Thoracic aorta (tissue), 2 donors: ENCODE results near the gene STIP1. TPM values are rescaled to one million over a fixed set of nuclear protein-coding genes. Genes with fewer than 3 reads are reported as not detected.
A peak's percentile ranks its signal among the peaks of the same experiment; 100 is the strongest.

Experiments
- ATAC-seq: fragments of 150-250 bp; one replicate; pipeline ENCODE4 v1.8.0; 2017; ENCODE audit warnings: low read depth; ENCODE audit not compliant: insufficient number of reproducible peaks, low FRiP score
- DNase-seq: peaks from one replicate; pipeline ENCODE4 v3.0.0-alpha.2; 2020; ENCODE audit warnings: low spot score
- H3K27ac ChIP-seq, 2 donors: fragments of 200-600 bp; sonication (generic); 1 replicate in 1 of 2; 2 replicates in 1 of 2; pipeline ENCODE4 v1.5.1; 2016; ENCODE audit warnings: mild to moderate bottlenecking in 2 of 2, moderate library complexity in 2 of 2
- H3K27me3 ChIP-seq: fragments of 200-600 bp; sonication (generic); replicated peaks from 2 replicates; pipeline ENCODE4 v1.6.0; 2016; ENCODE audit warnings: mild to moderate bottlenecking; ENCODE audit not compliant: insufficient read depth
- H3K36me3 ChIP-seq: fragments of 200-600 bp; sonication (generic); one replicate; pipeline ENCODE4 v1.5.1; 2016
- H3K4me1 ChIP-seq, 2 donors: fragments of 200-600 bp; sonication (generic); 1 replicate in 1 of 2; 2 replicates in 1 of 2; pipeline versions ENCODE4 v1.5.1 to v1.6.0; 2016; ENCODE audit warnings: low read depth in 2 of 2, mild to moderate bottlenecking in 1 of 2; ENCODE audit not compliant: control insufficient read depth in 1 of 2
- H3K4me3 ChIP-seq: fragments of 200-600 bp; sonication (generic); 2 replicates; pipeline ENCODE4 v1.5.1; 2016; ENCODE audit warnings: mild to moderate bottlenecking
- H3K9me3 ChIP-seq: fragments of 200-600 bp; sonication (generic); 2 replicates; pipeline ENCODE4 v1.5.1; 2016
- total RNA-seq, 2 donors: library from RNA; depleted of rRNA; stranded (reverse); fragments of >200 nt; gene quantifications; one replicate each; pipeline versions ENCODE4 v1.1.0 to v1.2.3, GENCODE V29; 2016
- TF ChIP-seq, protein P1 (sequence below): fragments of 200-600 bp; sonication (generic); IDR thresholded peaks from one replicate; pipeline ENCODE4 v1.5.1; 2019; ENCODE audit warnings: antibody characterized with exemption

Gene STIP1
- total RNA-seq, 2 donors from 2014 or later, result 74.7 to 91.2 TPM

DNA sequence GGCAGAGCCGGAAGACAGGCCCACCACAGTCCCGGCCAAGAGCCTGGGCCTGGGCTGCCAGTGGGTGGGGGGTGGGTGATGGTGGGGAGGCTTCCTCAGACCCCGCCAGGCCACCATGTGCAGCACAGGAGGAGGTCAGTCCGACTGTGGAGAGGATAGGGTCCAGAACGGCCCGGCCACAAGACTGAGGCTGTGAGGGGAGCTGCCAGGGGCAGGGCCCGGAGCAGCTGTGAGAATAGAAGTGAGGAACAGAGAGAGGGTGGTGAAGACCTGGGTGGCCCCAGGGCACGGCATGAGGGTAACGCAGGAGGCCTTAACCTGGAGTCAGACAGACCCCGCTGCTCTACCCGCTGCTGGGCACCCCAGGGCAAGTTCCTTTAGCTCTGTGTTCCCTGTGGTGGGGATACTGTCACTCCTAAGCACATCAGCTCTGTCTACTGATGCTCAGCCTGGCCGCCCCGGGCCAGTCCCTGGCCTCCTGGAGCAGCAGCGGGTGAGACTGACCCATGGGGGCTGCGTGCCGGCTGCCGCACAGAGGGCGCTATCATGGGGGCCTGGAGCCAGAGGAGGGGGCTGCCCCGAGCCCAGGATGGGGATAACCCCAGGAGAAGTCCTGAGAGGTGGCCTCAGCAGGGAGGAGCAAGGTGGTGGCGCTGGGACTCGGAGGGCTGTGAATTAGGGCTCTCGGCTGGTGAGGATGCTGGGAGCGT, 22.3 kb downstream of the STIP1 start:
- Histone ChIP-seq H3K4me3 (peak overlapping the region; percentile 68), H3K36me3 (peaks cover 11% of the 10 kb centered on the region), H3K27me3 (no peaks in the 10 kb centered on the region), H3K9me3 (no peaks in the 10 kb centered on the region), H3K27ac (peak overlapping the region; percentile 34 to 65), H3K4me1 (no peaks in the 10 kb centered on the region)
- DNase-seq (no peak), ATAC-seq (no peak)
- TF ChIP-seq, protein P1, sequence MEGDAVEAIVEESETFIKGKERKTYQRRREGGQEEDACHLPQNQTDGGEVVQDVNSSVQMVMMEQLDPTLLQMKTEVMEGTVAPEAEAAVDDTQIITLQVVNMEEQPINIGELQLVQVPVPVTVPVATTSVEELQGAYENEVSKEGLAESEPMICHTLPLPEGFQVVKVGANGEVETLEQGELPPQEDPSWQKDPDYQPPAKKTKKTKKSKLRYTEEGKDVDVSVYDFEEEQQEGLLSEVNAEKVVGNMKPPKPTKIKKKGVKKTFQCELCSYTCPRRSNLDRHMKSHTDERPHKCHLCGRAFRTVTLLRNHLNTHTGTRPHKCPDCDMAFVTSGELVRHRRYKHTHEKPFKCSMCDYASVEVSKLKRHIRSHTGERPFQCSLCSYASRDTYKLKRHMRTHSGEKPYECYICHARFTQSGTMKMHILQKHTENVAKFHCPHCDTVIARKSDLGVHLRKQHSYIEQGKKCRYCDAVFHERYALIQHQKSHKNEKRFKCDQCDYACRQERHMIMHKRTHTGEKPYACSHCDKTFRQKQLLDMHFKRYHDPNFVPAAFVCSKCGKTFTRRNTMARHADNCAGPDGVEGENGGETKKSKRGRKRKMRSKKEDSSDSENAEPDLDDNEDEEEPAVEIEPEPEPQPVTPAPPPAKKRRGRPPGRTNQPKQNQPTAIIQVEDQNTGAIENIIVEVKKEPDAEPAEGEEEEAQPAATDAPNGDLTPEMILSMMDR, result no peak

DNA sequence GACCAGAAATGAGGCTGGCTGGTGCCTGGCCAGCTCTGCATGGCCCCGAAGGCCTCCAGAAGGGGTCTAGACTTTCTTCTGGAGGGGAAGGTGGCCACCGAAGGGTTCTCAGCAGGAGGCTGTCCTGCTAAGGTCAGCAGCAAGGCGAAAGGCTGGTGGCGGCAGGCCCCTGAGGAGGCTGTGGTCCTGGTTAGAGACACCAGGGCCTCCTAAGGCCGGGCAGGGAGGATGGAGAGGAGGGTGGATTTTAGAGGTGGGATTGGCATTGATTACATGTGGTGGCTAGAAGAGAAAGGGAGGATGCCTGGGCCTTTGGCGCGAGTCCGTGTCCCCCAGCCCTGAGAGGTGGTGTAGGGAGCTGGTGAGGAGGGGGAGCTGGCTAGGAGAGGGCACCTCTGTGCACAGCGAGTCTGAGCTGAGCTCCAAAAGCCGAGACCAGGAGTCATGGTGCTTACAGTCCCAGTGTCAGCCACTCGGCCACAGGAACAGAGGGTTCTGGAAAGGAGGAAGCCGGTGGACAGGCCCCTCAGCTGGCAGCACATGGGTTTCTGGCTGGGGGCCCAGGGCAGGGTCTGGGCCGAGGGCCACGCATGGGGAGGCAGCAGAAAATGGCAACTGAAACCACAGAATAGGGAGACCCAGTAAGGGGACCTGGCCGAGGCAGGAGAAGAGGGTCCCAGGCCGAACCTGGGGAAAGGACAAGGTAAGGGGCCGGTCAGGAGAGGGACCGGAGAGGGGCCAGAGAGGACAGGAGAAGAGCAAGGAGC, 23.0 kb downstream of the STIP1 start:
- Histone ChIP-seq H3K4me1 (no peaks in the 10 kb centered on the region), H3K27me3 (no peaks in the 10 kb centered on the region), H3K36me3 (peaks cover 4% of the 10 kb centered on the region), H3K27ac (no peak overlapping the region), H3K9me3 (no peaks in the 10 kb centered on the region), H3K4me3 (no peak overlapping the region)
- DNase-seq (no peak), ATAC-seq (no peak)
- TF ChIP-seq, protein P1, result no peak

DNA sequence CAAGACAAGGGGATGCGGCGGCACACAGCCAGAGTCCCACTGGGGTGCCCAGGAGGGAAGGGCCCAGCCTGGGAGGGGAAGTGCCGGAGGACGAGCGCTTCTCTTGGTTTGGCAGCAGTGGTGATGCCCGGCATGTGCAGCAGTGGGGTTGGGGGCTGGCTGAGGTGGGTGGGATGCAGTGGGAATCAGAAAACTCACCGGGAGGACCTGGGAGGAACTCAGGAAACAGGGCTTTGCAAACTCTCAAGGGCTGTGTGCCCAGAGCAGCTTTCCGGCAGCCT, 23.5 kb downstream of the STIP1 start:
- DNase-seq (no peak), ATAC-seq (no peak)
- H3K9me3 ChIP-seq, result no peaks in the 10 kb centered on the region
- H3K4me3 ChIP-seq, result no peak overlapping the region
- TF ChIP-seq, protein P1, result no peak
- H3K4me1 ChIP-seq, result no peaks in the 10 kb centered on the region
- H3K36me3 ChIP-seq, result no peaks in the 10 kb centered on the region
- no peaks in the 10 kb centered on the region for H3K27me3 ChIP-seq
- no peak overlapping the region for H3K27ac ChIP-seq

DNA sequence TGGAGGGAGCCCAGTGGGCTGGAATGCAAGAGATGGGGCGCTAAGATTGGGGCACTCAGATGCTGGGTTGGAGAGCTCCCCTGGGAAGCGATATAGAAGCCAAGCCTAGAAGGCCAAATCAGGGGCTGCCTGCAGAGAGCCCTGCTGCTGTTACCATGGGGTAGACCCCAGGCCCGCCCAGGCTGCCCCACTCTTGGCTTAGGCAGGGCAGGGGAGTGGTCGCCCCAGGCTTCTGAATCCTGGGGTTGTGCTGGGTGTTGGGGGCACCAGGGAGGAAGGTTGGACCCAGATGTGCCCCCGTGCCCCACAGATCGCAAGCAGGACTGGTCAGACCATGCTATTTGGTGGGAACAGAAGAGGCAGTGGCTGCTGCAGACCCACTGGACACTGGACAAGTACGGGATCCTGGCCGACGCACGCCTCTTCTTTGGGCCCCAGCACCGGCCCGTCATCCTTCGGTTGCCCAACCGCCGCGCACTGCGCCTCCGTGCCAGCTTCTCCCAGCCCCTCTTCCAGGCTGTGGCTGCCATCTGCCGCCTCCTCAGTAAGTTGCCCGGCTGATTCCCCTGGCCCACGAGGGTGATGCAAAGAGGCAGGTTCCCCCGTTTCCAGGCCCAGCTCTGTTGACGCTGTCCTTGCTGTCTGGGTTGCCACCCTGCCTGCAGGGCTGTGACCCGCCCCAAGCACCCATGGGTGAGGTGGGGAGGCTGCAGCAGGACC, 24.5 kb downstream of the STIP1 start:
- no peaks in the 10 kb centered on the region for H3K9me3 ChIP-seq
- H3K36me3 ChIP-seq, result no peaks in the 10 kb centered on the region
- H3K27me3 ChIP-seq, result no peaks in the 10 kb centered on the region
- H3K4me3 ChIP-seq, result no peak overlapping the region
- TF ChIP-seq, protein P1, result no peak
- no peaks in the 10 kb centered on the region for H3K4me1 ChIP-seq
- H3K27ac ChIP-seq, result no peak overlapping the region
- no peak for DNase-seq
- no peak for ATAC-seq

DNA sequence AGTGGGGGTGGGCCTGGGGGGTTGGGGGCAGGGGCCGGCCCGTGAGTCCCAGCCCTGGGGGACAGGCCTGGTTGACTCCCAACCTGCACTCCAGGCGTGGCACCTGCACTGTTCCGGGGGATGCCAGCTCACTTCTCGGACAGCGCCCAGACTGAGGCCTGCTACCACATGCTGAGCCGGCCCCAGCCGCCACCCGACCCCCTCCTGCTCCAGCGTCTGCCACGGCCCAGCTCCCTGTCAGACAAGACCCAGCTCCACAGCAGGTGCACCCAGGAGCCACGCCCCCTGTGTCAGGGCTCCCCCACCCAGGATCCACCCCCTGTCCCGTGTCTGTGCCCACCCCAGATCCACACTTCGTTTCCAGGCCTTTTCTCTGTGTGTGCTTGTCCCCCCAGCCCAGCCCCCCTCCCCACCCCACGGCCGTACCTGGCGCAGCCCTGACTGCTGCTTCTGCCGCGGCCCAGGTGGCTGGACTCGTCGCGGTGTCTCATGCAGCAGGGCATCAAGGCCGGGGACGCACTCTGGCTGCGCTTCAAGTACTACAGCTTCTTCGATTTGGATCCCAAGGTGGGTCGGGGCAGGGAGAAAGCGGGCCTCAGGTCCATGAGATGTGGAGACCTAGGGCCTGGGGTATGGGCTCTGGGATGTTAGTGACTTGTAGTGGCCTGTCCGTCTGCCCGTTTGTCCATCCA, 25.4 kb downstream of the STIP1 start:
- Histone ChIP-seq H3K9me3 (no peaks in the 10 kb centered on the region), H3K36me3 (no peaks in the 10 kb centered on the region), H3K27ac (no peak overlapping the region), H3K4me3 (no peak overlapping the region), H3K27me3 (no peaks in the 10 kb centered on the region), H3K4me1 (no peaks in the 10 kb centered on the region)
- TF ChIP-seq, protein P1, result no peak
- no peak for ATAC-seq
- no peak for DNase-seq
